Mesothelial cell of epicardium (in vitro differentiated cells): ENCODE data around the gene HTRA3. TPM values are rescaled to one million over a fixed set of nuclear protein-coding genes. Genes with fewer than 3 reads are reported as not detected.
A peak's percentile ranks its signal among the peaks of the same experiment; 100 is the strongest.

ENCODE experiments used
- DNase-seq, 2 experiments: peaks; one replicate each; pipeline ENCODE4 v3.0.0; 2021; ENCODE audit warnings: low spot score in 2 of 2; ENCODE audit not compliant: unreplicated experiment in 2 of 2
- H3K27ac Mint-ChIP-seq: 2 replicates; pipeline ENCODE4 v1.8.0; 2021; ENCODE audit warnings: mixed read lengths
- H3K27me3 Mint-ChIP-seq: 2 replicates; pipeline ENCODE4 v1.8.0; 2021; ENCODE audit warnings: low read depth, mixed read lengths
- H3K36me3 Mint-ChIP-seq: 2 replicates; pipeline ENCODE4 v1.8.0; 2021; ENCODE audit warnings: mixed read lengths
- H3K4me1 Mint-ChIP-seq: 2 replicates; pipeline ENCODE4 v1.8.0; 2021; ENCODE audit warnings: mixed read lengths
- H3K4me3 Mint-ChIP-seq: 2 replicates; pipeline ENCODE4 v1.8.0; 2021; ENCODE audit warnings: mild to moderate bottlenecking, moderate library complexity, mixed read lengths
- H3K9me3 Mint-ChIP-seq: 2 replicates; pipeline ENCODE4 v1.8.0; 2021; ENCODE audit warnings: mixed read lengths
- total RNA-seq: library from RNA; stranded (reverse); gene quantifications from 3 replicates; pipeline ENCODE4 v1.2.1, GENCODE V29; 2021
- TF ChIP-seq, protein P1 (sequence below): fragments of 200-600 bp; sonication (generic); IDR thresholded peaks from one replicate; pipeline ENCODE4 v1.5.0; 2021; ENCODE audit warnings: antibody characterized with exemption; ENCODE audit not compliant: unreplicated experiment

Gene HTRA3
- total RNA-seq, 1 donor from 2014 or later: 26.2 TPM

DNA sequence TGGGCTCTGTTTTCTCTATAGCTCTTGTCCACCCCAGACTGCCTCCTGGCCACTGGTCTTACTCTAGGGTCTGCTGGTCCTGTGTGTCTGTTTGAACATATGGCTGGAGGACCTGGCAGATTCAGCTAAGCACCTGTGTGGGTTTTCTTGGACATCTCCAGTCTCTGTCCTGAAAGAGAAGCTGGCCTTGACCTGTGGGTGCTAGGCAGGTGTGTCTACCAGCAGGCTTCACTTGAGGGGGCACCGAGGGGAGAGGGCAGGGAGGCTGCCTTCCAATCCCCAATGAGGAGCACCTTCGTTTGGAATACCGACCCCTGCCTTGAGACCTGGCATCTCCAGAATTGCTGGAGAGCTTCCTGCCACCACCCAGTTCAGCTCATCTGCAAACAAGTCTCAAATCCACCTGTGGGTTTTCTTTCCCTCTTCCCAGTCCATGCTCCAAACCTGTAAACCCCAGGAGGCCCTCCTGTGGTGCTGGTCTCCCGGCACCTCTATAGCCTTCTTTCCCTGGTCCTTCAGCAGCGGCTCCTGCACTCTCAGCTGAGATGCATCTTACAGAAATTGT lies 45.2 kb downstream of the HTRA3 start:
- DNase-seq: peak; percentile 11 to 31
- Mint-ChIP-seq H3K27me3 (no peaks in the 10 kb centered on the region), H3K4me1 (peaks cover 34% of the 10 kb centered on the region), H3K9me3 (peaks cover 23% of the 10 kb centered on the region), H3K27ac (peak overlapping the region; percentile 92), H3K4me3 (no peak overlapping the region), H3K36me3 (peaks cover 3% of the 10 kb centered on the region)
- TF ChIP-seq, protein P1, sequence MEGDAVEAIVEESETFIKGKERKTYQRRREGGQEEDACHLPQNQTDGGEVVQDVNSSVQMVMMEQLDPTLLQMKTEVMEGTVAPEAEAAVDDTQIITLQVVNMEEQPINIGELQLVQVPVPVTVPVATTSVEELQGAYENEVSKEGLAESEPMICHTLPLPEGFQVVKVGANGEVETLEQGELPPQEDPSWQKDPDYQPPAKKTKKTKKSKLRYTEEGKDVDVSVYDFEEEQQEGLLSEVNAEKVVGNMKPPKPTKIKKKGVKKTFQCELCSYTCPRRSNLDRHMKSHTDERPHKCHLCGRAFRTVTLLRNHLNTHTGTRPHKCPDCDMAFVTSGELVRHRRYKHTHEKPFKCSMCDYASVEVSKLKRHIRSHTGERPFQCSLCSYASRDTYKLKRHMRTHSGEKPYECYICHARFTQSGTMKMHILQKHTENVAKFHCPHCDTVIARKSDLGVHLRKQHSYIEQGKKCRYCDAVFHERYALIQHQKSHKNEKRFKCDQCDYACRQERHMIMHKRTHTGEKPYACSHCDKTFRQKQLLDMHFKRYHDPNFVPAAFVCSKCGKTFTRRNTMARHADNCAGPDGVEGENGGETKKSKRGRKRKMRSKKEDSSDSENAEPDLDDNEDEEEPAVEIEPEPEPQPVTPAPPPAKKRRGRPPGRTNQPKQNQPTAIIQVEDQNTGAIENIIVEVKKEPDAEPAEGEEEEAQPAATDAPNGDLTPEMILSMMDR: no peak

DNA sequence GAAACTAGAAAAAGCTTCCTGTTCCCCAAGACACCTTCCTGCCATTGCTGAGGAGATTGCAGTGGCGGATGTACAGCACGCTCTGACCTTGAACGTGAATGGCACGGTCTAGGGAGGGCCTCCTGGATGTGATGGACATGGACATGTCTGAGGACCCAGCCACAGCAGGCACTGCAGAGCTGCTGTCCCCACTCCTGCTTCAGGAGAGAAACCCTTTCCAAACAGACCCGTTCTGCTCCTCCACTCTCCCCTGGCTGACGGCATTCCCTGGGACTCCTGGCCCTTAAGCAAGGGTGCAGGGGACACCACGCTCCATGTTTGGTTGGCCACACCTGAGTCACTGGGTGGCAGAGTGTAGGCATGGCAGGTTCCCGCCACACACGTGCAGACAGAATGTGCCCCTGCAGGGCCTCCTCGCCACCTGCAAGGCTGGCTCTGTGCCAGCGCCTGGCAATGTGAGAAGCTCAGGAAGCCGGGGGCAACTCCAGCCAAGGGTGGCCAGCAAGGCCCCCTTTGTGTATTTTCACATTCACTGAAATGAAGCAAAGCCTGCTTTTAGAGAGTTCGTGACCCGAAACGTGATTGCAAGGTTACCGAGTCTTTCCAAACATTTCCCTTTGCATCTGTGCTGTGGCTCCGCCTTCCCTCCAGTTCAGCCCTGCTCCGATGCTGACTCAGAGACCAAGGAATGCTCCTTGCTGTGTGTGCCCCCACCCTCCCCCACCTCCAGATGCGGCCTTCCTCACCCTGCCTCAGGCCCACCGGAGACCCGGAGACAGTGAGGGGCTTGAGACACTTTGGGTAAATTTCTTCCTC lies 46.1 kb downstream of the HTRA3 start:
- Mint-ChIP-seq H3K4me1 (peaks cover 42% of the 10 kb centered on the region), H3K36me3 (peaks cover 3% of the 10 kb centered on the region), H3K9me3 (peaks cover 23% of the 10 kb centered on the region), H3K27me3 (no peaks in the 10 kb centered on the region), H3K27ac (peak overlapping the region; percentile 92), H3K4me3 (peak overlapping the region; percentile 46)
- TF ChIP-seq, protein P1: no peak
- DNase-seq: peak; percentile 37 to 62

DNA sequence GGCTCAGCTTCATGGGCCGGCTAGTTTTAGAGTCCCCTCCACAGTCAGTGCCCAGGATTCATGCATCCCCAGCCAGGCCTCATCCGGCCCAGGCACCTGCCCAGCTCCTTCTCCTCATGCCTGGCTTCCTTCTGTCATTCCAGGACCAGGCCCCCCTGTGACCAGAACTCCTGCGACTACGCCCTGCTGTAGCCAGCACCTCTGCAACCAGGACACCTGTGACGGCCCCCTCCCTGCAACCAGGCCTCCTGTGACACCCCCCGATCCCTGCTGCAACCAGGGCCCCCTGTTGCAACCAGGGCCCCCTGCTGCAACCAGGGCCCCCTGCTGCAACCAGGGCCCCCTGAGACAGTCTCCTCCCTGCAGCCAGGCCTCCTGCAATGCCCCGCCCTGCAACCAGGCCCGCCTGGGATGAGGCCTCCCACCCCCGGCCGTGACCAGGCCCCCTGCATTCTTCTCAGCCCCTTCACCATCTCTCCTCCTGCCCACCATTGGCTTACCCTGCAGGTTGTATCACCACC lies 46.8 kb downstream of the HTRA3 start:
- Mint-ChIP-seq H3K4me3 (no peak overlapping the region), H3K36me3 (peaks cover 3% of the 10 kb centered on the region), H3K27ac (peak overlapping the region; percentile 92), H3K9me3 (peaks cover 23% of the 10 kb centered on the region), H3K27me3 (no peaks in the 10 kb centered on the region), H3K4me1 (peaks cover 42% of the 10 kb centered on the region)
- TF ChIP-seq, protein P1: no peak
- peak; percentile 10 to 35 for DNase-seq

DNA sequence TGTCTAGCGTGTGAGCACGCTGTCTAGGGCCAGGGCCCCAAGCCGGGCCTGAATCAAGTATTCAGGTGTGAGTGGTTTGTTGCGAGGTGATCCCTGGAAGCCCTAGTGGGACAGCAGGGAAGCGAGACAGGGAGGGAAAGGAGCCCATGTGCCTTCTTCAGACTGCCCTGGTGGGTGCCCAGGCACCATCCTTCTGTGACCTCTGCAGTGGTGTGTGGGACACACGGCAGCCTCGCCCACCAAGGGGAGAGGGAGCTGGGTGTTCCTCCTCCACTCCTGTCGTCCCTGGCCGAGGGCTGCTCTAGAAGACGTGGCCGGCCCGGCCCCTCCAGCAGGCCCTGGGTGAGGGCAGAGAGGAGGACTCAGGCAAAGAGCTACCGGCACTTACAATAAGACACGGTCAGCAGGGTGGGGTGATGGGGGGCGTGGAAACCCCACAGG lies 47.4 kb downstream of the HTRA3 start:
- peak; percentile 18 to 37 for DNase-seq
- TF ChIP-seq, protein P1: no peak
- no peak overlapping the region for H3K4me3 Mint-ChIP-seq

DNA sequence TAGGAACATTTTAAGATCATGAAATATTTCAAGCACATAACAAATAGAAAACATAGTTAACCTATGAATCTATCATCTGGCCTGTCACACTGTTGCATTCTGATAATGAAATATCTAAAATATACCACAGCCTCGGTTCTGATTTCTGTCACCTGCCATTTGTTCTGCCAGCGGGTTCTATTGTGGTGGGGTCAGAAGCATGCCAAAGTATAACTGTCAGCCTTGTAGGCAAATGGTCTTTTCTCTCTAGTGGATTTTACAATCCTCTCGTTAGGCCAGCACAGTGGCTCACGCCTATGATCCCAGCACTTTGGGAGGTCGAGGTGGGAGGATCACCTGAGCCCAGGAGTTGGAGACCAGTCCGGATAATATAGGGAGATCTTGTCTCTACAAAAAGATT lies 47.9 kb downstream of the HTRA3 start:
- H3K36me3 Mint-ChIP-seq: peaks cover 3% of the 10 kb centered on the region
- H3K27ac Mint-ChIP-seq: peak overlapping the region; percentile 28
- H3K4me3 Mint-ChIP-seq: no peak overlapping the region
- H3K27me3 Mint-ChIP-seq: no peaks in the 10 kb centered on the region
- TF ChIP-seq, protein P1: no peak
- peaks cover 45% of the 10 kb centered on the region for H3K4me1 Mint-ChIP-seq
- DNase-seq: no peak
- H3K9me3 Mint-ChIP-seq: peaks cover 21% of the 10 kb centered on the region

More for the DNA sequence above, 47.4 kb downstream of the HTRA3 start:
- Mint-ChIP-seq H3K9me3 (peaks cover 23% of the 10 kb centered on the region), H3K27me3 (no peaks in the 10 kb centered on the region), H3K36me3 (peaks cover 3% of the 10 kb centered on the region), H3K27ac (peak overlapping the region; percentile 75), H3K4me1 (peaks cover 42% of the 10 kb centered on the region)
